ENCODE results near the gene ZRSR2.

Gene ZRSR2

DNA sequence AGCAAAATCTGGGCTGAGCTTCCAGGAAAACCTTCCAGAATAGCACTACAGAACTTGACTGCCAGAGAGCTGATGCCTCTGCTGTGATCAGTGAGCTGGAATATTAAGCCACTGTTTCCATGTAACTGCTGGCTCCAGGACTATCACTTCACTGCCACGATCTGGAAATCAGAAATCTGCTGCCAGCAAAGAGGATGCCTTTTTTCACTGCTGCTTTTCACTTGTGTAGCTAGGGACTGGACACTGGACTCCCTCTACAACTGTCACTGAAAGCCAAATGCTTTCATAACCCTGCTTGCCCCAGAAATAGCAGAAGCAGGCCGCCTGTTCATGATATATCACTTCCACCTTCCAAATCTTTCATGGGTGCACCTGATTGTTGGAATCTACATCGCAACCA is 73.7 kb downstream of the ZRSR2 start:
- TF ChIP-seq, protein P1, sequence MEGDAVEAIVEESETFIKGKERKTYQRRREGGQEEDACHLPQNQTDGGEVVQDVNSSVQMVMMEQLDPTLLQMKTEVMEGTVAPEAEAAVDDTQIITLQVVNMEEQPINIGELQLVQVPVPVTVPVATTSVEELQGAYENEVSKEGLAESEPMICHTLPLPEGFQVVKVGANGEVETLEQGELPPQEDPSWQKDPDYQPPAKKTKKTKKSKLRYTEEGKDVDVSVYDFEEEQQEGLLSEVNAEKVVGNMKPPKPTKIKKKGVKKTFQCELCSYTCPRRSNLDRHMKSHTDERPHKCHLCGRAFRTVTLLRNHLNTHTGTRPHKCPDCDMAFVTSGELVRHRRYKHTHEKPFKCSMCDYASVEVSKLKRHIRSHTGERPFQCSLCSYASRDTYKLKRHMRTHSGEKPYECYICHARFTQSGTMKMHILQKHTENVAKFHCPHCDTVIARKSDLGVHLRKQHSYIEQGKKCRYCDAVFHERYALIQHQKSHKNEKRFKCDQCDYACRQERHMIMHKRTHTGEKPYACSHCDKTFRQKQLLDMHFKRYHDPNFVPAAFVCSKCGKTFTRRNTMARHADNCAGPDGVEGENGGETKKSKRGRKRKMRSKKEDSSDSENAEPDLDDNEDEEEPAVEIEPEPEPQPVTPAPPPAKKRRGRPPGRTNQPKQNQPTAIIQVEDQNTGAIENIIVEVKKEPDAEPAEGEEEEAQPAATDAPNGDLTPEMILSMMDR (IDR thresholded peaks at IDR 0.05; ENCODE audit: poor library complexity, severe bottlenecking) = no peak

DNA sequence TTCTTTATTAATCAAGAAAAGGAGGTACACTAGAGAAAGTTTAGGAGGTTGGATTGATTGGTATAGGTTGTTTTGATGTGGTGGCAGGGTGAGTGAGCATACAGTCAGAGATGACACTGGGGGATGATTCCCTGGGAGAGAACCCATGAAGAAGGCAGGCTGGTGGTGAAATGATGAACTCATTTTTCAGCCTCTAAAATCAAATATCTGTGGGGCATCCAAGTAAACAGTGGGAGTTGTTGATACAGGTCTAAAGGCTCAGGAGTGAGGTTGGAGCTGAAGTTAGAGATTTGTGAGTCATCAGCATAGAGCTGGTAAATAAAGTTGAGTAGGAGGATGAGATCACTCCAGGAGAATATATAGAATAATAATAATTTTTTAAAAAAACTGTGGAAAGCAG is 74.3 kb downstream of the ZRSR2 start:
- TF ChIP-seq, protein P1 (IDR thresholded peaks at IDR 0.05; ENCODE audit: poor library complexity, severe bottlenecking) = no peak
- Histone ChIP-seq H3K36me3 (ENCODE audit: low read depth) (no peaks in the 10 kb centered on the region), H3K27me3 (ENCODE audit: insufficient read depth, poor library complexity, severe bottlenecking) (no peaks in the 10 kb centered on the region), H3K4me1 (ENCODE audit: insufficient read depth, poor library complexity, severe bottlenecking) (no peaks in the 10 kb centered on the region), H3K27ac (ENCODE audit: poor library complexity, severe bottlenecking) (no peak overlapping the region), H3K9me3 (ENCODE audit: severe bottlenecking) (no peaks in the 10 kb centered on the region), H3K4me3 (ENCODE audit: severe bottlenecking) (no peak overlapping the region)
- no peak for DNase-seq (ENCODE audit: low spot score)
- peak; percentile 91 for ATAC-seq (ENCODE audit: low read depth)

More for the DNA sequence above, 73.7 kb downstream of the ZRSR2 start:
- Histone ChIP-seq H3K9me3 (ENCODE audit: severe bottlenecking) (no peaks in the 10 kb centered on the region), H3K36me3 (ENCODE audit: low read depth) (no peaks in the 10 kb centered on the region), H3K27me3 (ENCODE audit: insufficient read depth, poor library complexity, severe bottlenecking) (no peaks in the 10 kb centered on the region), H3K27ac (ENCODE audit: poor library complexity, severe bottlenecking) (no peak overlapping the region), H3K4me3 (ENCODE audit: severe bottlenecking) (no peak overlapping the region), H3K4me1 (ENCODE audit: insufficient read depth, poor library complexity, severe bottlenecking) (no peaks in the 10 kb centered on the region)
- no peak for DNase-seq (ENCODE audit: low spot score)
- ATAC-seq (ENCODE audit: low read depth) = no peak

DNA sequence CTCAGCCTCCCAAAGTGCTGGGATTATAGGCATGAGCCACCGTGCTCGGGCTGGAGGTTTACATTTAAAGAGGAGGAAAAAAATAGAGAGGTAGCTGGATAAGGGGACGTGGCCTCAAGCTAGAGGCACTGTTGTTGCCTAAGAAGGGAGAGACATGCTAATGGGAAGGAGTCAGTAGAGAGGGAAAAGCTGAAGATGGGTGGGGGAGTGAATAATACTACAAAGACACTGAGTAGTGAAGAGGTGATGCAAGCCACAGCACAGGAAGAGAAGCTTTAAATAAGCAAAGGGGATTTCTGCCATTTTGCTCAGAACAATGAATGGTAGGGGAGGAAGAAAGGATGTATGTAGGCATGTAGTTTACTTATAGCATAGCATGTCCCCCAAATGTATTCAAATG is 75.9 kb downstream of the ZRSR2 start:
- H3K36me3 ChIP-seq (ENCODE audit: low read depth) = no peaks in the 10 kb centered on the region
- H3K27me3 ChIP-seq (ENCODE audit: insufficient read depth, poor library complexity, severe bottlenecking) = no peaks in the 10 kb centered on the region
- ATAC-seq (ENCODE audit: low read depth) = no peak
- DNase-seq (ENCODE audit: low spot score) = no peak
- TF ChIP-seq, protein P1 (IDR thresholded peaks at IDR 0.05; ENCODE audit: poor library complexity, severe bottlenecking) = no peak
- H3K4me1 ChIP-seq (ENCODE audit: insufficient read depth, poor library complexity, severe bottlenecking) = no peaks in the 10 kb centered on the region
- H3K9me3 ChIP-seq (ENCODE audit: severe bottlenecking) = no peaks in the 10 kb centered on the region
- H3K4me3 ChIP-seq (ENCODE audit: severe bottlenecking) = no peak overlapping the region
- no peak overlapping the region for H3K27ac ChIP-seq (ENCODE audit: poor library complexity, severe bottlenecking)

DNA sequence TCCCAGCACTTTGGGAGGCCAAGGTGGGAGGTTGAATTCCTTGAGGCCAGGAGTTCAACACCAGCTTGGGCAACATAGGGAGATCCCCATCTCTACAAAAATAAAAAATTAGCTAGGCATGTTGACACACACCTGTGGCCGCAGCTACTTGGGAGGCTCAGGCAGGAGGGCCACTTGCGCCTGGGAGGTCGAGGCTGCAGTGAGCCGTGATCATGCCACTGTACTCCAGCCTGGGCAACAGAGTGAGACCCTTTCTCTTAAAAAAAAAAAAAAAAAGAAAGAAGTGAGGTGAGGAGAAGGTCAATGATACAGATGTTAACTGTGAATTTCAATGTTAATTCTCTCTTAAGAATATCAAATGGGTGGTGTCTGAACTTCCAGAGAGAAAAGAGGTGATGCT is 79.4 kb downstream of the ZRSR2 start:
- H3K4me1 ChIP-seq (ENCODE audit: insufficient read depth, poor library complexity, severe bottlenecking) = no peaks in the 10 kb centered on the region
- no peaks in the 10 kb centered on the region for H3K9me3 ChIP-seq (ENCODE audit: severe bottlenecking)
- ATAC-seq (ENCODE audit: low read depth) (no peak), DNase-seq (ENCODE audit: low spot score) (no peak)
- no peaks in the 10 kb centered on the region for H3K36me3 ChIP-seq (ENCODE audit: low read depth)
- H3K27ac ChIP-seq (ENCODE audit: poor library complexity, severe bottlenecking) = no peak overlapping the region
- TF ChIP-seq, protein P1 (IDR thresholded peaks at IDR 0.05; ENCODE audit: poor library complexity, severe bottlenecking) = no peak
- no peak overlapping the region for H3K4me3 ChIP-seq (ENCODE audit: severe bottlenecking)
- no peaks in the 10 kb centered on the region for H3K27me3 ChIP-seq (ENCODE audit: insufficient read depth, poor library complexity, severe bottlenecking)

DNA sequence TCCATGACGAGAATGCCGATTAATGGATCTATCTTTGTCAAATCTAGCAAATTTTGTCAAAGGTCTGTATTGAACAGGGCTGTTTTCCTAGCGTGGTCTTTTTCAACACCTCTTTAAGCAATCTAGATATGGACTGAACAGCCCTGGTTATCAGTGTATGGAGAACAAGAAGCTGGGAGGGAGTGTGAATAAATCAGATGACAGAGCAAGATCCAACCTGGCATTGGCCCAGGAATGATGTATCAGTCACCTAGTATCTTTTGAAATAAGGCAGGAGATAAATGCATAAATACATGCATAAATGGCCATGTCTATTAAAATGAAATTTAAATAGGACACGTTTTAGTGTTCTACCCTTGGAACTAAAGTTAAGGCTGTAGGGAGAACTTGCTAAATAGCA is 80.0 kb downstream of the ZRSR2 start:
- Histone ChIP-seq H3K4me3 (ENCODE audit: severe bottlenecking) (no peak overlapping the region), H3K27me3 (ENCODE audit: insufficient read depth, poor library complexity, severe bottlenecking) (no peaks in the 10 kb centered on the region), H3K27ac (ENCODE audit: poor library complexity, severe bottlenecking) (no peak overlapping the region), H3K9me3 (ENCODE audit: severe bottlenecking) (no peaks in the 10 kb centered on the region), H3K4me1 (ENCODE audit: insufficient read depth, poor library complexity, severe bottlenecking) (no peaks in the 10 kb centered on the region), H3K36me3 (ENCODE audit: low read depth) (no peaks in the 10 kb centered on the region)
- TF ChIP-seq, protein P1 (IDR thresholded peaks at IDR 0.05; ENCODE audit: poor library complexity, severe bottlenecking) = no peak
- ATAC-seq (ENCODE audit: low read depth) = no peak
- DNase-seq (ENCODE audit: low spot score) = no peak
